Measurements from ENCODE around the gene BANK1. TPM values are rescaled to one million over a fixed set of nuclear protein-coding genes. Genes with fewer than 3 reads are reported as not detected.

The BANK1 gene
- total and polyA plus RNA-seq, 10 of the 15 experiments (the other 5 are each of a cell fraction or from before 2014, with no cell fraction given) = 0.13 to 2.1 (median 0.42) TPM

- WGBS (ENCODE audit: insufficient coverage, insufficient replicate concordance, low lambda C conversion rate, missing lambda C conversion rate) = 100% methylated on average over 1 of the region's 1 CpG
- Histone ChIP-seq H3K4me2 (ENCODE audit: control insufficient read depth, insufficient read depth) (no peak overlapping the region), H3K79me2 (ENCODE audit: control insufficient read depth, insufficient read depth, low read length) (no peaks in the 10 kb centered on the region), H3K9ac (ENCODE audit: control insufficient read depth, insufficient read depth, low read length) (no peak overlapping the region), H4K20me1 (ENCODE audit: control insufficient read depth, insufficient read depth) (no peaks in the 10 kb centered on the region), H3K9me3 (replicated peaks; ENCODE audit: control insufficient read depth, insufficient read depth, low read length) (no peaks in the 10 kb centered on the region), H3K27me3 (replicated peaks in 1 of 2; ENCODE audit: control insufficient read depth in 2 of 2, insufficient read depth in 2 of 2, low read length in 1 of 2) (no peaks in the 10 kb centered on the region), H3K4me1 (ENCODE audit: control insufficient read depth, insufficient read depth, low read length) (no peaks in the 10 kb centered on the region), H2AFZ (ENCODE audit: control insufficient read depth, low read depth, low read length) (no peak overlapping the region), H3K36me3 (ENCODE audit: control insufficient read depth in 2 of 2, insufficient read depth in 2 of 2, low read length in 1 of 2) (no peaks in the 10 kb centered on the region), H3K4me3 (no peak overlapping the region), H3K27ac (ENCODE audit: control insufficient read depth, insufficient read depth) (no peak overlapping the region)
- BruUV-seq (replicated peaks) = no TSS peak
- in situ Hi-C loops (cut with MboI) (no loop called here), intact Hi-C loops (cut with micrococcal nuclease; ENCODE audit: unreplicated experiment) (no loop called here)
- RAD21 ChIA-PET (ENCODE audit: unreplicated experiment) = no interaction called here
- no peak for TF ChIP-seq ZBED1 (IDR thresholded peaks at IDR 0.05; ENCODE audit: borderline replicate concordance)
- TF ChIP-seq MTA2 (IDR thresholded peaks at IDR 0.05; ENCODE audit: low read depth) = no peak
- SMC1A ChIA-PET (ENCODE audit: uncharacterized antibody, unreplicated experiment) = interaction anchor here (0.6 to 1.3 kb wide), 2 partner anchors 22 to 663 kb away, joined by 3 to 4 read pairs; no protein-coding TSS in a partner anchor
- FAIRE-seq = no peak
- POLR2A ChIA-PET = no interaction called here
- CTCF ChIA-PET = no interaction called here
- ATAC-seq = no peak
- no peak for DNase-seq (ENCODE audit: low read depth, low spot score)
These were observed 170.6 kb downstream of the BANK1 start for GRCh38 chr4:101961144-101961543.

DNA sequence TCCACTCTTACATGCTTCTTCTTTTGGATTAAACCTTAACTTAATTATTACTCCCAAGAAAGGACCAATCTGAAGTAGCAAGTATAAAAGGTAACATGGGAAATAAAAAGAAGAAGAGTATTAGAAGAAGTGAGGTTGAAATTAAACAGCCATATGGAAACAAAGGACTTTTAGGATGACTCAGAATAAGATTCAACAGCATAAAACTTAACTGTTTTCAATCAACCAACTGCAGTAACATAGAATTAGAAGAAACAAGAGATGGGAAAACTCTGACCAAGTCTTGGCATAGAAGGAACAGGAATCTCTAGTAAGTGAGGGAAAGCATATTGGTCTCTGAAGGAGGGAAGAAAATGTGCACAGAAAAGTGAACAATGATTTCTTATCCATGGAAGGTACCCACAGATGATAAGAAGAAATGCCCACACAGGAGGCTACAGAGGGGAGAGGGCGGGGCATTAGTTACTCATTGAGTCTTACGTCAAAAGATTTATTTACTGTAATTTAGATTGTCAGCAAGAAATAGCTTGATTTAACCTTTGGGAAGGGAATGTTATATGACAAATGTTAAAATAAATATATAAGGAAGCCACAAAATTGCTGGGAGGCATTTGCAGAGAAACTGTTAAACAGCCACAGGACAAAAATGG is 177.3 kb downstream of the BANK1 start:
- H3K27ac ChIP-seq (ENCODE audit: control insufficient read depth, insufficient read depth) = no peak overlapping the region
- WGBS (ENCODE audit: insufficient coverage, insufficient replicate concordance, low lambda C conversion rate, missing lambda C conversion rate) = 47% methylated on average over 2 of the region's 2 CpGs
- BruUV-seq (replicated peaks) = no TSS peak
- TF ChIP-seq, protein P1, sequence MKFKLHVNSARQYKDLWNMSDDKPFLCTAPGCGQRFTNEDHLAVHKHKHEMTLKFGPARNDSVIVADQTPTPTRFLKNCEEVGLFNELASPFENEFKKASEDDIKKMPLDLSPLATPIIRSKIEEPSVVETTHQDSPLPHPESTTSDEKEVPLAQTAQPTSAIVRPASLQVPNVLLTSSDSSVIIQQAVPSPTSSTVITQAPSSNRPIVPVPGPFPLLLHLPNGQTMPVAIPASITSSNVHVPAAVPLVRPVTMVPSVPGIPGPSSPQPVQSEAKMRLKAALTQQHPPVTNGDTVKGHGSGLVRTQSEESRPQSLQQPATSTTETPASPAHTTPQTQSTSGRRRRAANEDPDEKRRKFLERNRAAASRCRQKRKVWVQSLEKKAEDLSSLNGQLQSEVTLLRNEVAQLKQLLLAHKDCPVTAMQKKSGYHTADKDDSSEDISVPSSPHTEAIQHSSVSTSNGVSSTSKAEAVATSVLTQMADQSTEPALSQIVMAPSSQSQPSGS (IDR thresholded peaks at IDR 0.05; ENCODE audit: low read length) = no peak
- in situ Hi-C loops (cut with MboI) (no loop called here), intact Hi-C loops (cut with micrococcal nuclease; ENCODE audit: unreplicated experiment) (no loop called here)
- H3K9ac ChIP-seq (ENCODE audit: control insufficient read depth, insufficient read depth, low read length) = no peak overlapping the region
- H3K4me1 ChIP-seq (ENCODE audit: control insufficient read depth, insufficient read depth, low read length) = no peaks in the 10 kb centered on the region
- no peak overlapping the region for H3K4me2 ChIP-seq (ENCODE audit: control insufficient read depth, insufficient read depth)
- no peak for ATAC-seq
- H3K9me3 ChIP-seq (replicated peaks; ENCODE audit: control insufficient read depth, insufficient read depth, low read length) = no peaks in the 10 kb centered on the region
- H4K20me1 ChIP-seq (ENCODE audit: control insufficient read depth, insufficient read depth) = no peaks in the 10 kb centered on the region
- H3K79me2 ChIP-seq (ENCODE audit: control insufficient read depth, insufficient read depth, low read length) = no peaks in the 10 kb centered on the region
- FAIRE-seq = no peak
- H3K36me3 ChIP-seq (ENCODE audit: control insufficient read depth in 2 of 2, insufficient read depth in 2 of 2, low read length in 1 of 2) = no peaks in the 10 kb centered on the region
- RAD21 ChIA-PET (ENCODE audit: unreplicated experiment) = no interaction called here
- H2AFZ ChIP-seq (ENCODE audit: control insufficient read depth, low read depth, low read length) = no peak overlapping the region
- DNase-seq (ENCODE audit: low read depth, low spot score) = no peak
- H3K4me3 ChIP-seq = no peak overlapping the region
- SMC1A ChIA-PET (ENCODE audit: uncharacterized antibody, unreplicated experiment) = no interaction called here
- POLR2A ChIA-PET = no interaction called here
- no peaks in the 10 kb centered on the region for H3K27me3 ChIP-seq (replicated peaks in 1 of 2; ENCODE audit: control insufficient read depth in 2 of 2, insufficient read depth in 2 of 2, low read length in 1 of 2)
- CTCF ChIA-PET = no interaction called here

Data from GM12878 (cell line).